Midbrain (tissue), 1 donor: ENCODE results near the gene ITGBL1.

Experiments
- DNase-seq: peaks from one replicate; lab custom pipeline; 2025; lab: John Stamatoyannopoulos, UW

Gene ITGBL1

DNA sequence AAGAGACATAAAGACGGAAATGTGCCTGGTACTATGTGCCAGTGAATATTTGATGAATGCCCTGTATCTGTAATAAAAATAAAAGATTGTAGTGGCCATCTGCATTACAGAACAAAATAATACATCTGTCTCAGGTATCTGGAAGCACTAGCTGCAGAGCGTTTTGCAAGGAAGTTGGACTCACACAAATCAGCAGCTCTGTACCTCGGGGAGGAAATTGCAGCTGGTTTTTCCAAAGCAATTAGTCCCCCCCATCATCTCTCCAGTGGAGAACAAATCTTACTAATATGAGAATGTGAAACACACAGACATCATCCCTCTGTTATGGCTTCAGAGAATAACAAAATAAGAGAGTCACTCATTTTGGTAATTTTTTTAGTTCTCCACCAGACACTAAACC is 245.3 kb downstream of the ITGBL1 start:
- DNase-seq = no peak

DNA sequence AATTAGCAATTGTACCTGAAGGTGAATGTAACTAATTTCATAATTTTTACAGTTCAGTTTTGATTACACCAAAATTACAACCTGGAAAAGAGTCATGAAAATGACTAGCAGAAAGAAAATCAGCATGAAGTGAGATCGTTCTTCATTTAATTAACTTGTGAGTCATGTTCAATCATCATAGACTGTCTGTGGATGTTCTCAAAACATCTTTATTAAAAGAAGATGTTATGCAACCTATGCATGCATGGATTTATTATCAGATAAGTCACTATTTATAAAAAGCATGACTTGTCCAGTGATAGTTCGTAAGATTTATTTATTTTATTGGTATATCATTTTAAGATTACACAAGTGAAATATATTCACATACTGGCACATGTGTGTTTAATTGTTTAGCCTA is 245.9 kb downstream of the ITGBL1 start:
- DNase-seq = no peak

DNA sequence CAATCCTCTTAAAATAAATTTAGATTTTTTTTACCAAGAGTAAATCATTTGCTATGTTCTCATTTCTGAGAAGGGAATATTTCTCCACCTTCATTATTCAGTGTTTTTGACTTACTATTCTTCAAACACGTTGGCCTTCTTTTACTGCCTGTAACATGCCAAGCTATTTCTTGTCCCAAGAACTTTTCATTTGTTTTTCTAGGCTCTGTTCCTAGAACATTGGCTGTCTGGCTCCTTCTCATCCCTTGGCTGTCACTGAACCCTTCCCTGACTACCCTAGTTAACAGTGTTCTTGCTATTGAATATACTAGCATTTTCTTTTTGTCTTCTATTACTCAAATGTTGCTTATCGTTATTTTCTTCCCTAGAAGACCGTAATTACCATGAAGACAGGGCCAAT is 248.1 kb downstream of the ITGBL1 start:
- DNase-seq = peak; percentile 30

DNA sequence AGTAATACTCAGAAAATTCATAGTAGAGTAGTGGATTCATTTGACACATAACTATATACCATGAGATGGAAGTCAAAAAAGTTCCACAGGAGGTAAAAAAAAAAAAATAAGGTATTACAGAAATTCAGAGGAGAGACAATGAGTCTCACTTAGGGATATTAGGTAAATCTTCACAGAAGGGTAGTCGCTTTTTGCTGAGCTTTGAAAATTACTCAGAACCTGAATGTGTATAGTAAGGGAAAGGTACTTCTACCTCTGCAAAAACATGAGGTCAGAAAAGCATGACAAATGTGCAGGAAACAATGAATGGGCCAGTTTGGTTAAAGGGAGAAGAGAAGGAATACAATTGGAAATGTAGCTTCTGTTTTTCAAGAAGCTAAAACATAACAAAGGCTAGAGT is 250.6 kb downstream of the ITGBL1 start:
- no peak for DNase-seq

DNA sequence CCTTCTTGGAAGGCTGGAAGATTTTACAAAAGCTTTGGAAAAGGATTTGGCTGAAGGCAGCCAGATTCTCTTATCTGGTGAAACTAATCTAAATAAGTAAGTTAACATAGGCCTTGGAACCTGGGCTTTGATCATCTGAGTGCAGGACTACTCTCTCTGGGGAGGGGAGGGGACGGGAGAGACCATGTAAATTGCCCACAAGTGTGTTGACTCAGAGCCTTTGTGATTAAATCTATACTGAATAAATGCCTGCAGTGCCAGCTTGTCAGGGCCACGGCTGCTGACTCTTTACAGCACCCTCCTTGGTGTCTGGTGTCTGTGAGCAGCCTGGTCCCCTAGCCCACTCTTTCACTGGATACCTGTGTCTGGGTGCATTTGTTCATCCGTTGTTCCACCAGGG is 251.4 kb downstream of the ITGBL1 start:
- no peak for DNase-seq

DNA sequence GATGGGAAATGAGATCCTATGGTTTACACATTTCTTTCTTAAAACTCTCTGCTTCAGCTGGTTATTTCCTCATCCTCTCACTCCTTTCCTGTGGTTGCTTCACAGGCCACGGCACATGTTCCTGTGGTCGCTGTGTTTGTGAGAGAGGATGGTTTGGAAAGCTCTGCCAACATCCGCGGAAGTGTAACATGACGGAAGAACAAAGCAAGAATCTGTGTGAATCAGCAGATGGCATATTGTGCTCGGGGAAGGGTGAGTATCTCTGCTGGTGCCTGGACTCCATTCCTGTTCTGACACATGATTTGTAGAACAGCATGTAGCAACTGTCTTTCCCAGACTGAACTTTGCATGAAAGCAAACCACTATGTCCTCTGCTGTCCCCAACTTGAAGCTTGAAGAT is 254.2 kb downstream of the ITGBL1 start:
- no peak for DNase-seq

DNA sequence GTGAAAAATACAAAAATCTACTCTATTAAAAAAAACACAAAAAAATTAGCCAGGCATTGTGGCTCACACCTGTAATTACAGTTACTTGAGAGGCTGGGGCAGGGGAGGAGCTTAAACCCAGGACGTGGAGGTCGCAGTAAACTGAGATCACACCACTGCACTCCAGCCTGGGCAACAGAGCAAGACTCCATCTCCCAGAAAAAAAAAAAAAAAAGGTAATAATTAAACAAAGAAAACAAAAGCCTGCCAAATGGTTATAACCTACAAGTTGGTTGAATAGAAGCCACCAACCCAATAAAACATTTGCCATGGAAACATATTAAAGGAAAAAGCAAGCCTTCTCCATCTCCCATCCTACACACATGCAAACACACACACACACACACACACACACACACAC is 255.2 kb downstream of the ITGBL1 start:
- DNase-seq = no peak

DNA sequence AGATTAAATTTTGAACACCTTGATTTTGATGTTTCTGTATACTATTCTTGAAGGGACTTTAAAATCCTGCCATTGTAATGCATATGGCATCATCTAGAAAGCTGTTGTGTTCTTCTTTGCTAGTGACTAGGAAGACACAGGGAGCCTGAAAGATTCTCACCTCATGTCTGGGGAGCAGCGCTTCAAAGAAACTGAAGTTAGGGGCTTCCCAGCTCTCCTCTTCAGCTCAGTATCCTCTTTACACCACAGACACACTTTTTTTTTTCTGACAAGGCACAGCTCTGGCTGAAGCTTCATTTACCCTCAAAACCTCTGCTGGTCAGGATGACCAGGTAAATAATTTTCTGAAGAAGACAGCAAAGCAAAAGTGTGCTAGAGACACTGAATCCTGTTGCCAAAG is 255.6 kb downstream of the ITGBL1 start:
- no peak for DNase-seq

DNA sequence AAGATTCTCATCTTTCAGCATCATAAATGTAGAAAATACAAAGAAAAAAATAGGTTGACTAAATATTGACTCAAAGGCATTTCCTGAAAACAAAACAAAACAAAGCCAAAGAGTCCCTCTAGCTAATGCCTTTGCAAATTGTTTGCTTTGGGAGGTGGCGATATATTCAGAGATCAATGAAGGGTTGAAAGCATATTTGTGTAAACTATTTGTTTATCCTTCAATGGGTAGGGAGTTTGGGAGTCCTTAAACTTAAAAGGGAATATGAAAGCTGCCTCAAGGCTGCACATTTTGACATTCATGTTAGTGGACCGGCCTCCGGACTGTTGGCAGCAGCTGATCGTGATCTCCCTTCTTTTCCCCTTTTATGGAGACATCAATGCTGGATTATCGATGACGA is 257.5 kb downstream of the ITGBL1 start:
- DNase-seq = no peak

DNA sequence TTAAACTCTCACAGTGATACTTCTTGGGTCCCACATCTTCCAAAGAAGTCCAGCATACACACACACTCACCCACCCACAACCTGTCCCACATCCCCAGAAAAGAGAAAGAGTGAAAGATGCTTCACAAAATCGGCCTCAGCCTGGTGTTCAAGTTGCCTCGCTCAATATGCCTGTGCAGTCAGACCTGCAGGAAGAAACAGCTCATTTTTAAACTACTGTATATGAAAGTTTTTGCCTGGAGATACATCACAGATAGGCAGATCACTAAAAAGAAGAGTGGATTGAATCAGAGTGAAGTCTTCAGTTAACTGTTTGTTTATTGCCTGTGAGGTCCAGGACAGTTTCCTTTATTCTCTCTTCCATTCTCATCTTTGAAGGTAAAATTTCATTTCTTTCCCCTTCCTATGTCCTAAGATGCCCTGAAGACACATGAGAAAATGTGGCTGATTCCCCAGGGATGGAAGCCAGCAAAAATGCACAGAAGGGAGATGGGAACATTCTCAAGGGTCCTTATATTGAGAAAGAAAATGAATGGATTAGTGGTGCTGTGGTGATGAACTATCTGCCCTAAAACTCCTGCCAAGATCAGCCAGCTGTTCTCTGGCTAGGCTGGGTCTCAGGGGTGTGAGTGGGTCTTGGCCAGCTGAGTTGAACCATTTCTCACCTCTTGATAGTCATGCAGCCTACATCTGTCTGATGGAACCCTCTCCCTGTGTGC is 259.0 kb downstream of the ITGBL1 start:
- DNase-seq = no peak

DNA sequence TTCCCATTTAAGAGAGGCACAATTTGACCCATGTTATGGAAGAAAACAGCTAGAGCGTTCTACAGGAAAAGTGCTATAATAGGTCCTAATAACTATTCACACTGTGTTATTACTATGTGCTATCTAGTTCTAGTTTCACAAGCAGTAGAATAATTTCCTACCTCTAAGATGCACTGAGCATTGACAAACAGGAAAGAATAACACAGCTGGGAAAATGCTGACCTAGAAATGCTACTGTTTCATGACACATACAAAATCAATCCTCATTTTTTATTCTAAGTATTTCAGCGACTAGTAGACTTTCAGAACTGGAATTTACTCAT is 259.5 kb downstream of the ITGBL1 start:
- DNase-seq = no peak

DNA sequence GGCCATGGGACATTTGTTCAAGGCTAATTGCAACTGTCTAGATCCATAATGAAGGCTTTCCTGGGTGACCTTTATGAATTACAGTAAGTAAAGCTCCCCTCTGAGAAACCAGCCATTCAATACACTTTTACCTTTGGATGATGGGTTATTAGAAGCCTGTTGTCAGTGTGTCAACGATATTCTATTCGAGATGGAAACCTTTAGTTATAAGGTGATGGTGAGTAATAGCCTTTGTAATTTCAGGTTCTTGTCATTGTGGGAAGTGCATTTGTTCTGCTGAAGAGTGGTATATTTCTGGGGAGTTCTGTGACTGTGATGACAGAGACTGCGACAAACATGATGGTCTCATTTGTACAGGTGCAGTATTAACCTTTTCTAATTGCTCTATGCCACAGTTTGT is 261.7 kb downstream of the ITGBL1 start:
- DNase-seq = no peak

DNA sequence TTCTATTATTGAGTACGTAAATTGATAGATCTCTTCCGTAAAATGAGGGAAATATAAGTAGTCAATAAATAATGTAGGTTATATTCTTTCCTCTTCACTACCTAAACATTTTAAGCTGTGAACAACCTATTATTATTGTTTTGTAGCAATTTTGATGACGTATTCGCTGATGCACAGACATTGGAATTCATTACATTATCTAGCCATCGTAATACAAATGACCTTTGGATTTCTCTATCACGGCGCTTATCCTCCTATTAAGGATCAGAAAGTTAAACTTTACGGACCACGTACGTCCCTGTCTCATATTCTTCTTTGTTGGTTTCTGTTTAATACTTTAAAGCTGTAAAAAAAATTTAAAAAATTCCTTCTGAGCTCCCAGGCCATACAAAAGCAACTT is 264.9 kb downstream of the ITGBL1 start:
- DNase-seq = no peak

DNA sequence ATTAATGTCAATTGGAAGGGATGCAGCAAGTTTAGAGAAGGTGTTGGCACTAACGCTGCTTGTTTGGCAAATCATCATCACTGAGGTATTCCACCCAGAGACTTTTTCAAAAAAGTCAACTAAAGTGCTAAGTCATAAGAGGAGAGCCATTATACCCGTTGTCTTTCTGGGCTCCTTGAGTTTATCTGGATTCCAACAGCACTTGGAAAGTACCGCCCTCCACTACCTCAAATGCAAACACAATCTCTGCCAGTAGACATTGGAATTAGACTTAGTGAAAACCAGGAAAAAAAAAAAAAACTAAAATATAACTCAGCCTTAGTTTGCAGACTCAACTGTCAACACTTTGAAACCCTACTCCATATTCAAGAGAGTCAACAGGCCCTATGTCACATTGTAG is 266.0 kb downstream of the ITGBL1 start:
- DNase-seq = no peak

DNA sequence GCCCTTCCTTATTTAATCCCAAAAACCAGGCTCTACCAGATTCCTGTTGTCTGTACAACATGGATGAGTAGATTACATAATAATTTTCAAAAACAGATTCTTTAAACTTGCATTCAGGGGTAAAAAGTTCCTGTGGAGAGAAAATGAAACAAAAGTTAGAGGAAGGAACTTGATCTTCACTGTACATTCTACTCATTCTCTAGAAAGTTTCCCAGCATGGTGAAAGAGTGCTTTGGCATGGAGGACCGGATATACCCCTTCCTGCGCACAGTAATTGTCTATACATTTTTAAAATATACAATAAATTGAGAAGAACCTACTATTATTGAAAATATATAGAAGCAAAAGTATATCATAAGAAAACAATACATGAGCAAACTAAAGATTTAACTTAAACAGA is 274.2 kb downstream of the ITGBL1 start:
- DNase-seq = no peak

DNA sequence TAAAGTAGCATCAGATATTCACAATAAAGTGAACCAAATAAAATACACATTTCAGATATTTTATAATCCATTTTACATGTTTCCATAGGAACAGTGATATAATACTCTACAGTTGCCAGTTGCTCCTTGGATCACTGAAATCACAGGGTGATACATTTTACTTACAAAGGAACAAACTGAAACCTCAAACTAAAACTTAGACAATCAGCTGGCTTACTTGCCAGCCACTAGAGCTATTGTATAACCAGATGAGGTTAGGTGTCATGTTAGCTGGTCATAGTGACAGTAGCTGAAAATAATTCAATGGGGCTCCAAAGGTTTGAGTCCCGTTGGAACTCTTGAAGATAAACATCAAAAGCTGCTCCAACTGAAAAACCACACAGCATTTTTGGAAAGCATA is 274.6 kb downstream of the ITGBL1 start:
- no peak for DNase-seq

DNA sequence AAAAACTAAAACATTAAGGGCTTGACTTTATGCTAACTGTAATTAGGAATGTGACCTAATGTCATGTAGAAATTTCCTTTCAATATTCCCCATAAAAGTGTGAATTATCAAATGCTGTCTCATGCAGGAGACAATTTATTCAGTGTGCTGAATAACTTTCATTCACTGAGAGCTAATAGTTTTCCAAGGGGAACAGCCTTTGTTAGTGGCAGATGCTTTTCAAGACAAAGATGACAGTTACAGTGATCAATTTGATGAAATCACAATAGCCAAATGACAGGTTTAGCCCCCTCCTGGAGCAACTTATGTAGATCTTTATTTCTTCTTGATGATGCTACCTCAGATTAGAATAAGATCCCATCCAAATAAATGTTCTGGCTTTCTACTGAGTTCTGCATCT is 275.5 kb downstream of the ITGBL1 start:
- no peak for DNase-seq

DNA sequence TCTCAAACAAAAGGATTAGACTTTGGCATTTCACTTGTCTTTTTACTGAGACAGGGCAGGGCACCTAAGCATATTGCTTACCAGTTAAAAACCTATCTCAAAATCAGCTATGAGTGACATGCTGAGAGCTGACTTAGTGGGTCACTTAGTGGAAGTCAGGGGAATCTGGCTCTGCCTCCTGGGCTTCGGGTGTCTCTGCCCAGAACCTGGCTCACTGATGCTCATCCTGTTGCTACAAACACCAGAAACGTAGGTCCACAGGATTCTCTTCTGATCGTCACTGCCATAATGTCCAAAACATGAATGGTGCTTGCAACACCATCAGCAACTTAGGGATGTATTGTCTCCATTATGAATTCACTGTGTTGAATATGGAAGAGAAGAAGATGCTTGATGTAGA is 276.1 kb downstream of the ITGBL1 start:
- no peak for DNase-seq

DNA sequence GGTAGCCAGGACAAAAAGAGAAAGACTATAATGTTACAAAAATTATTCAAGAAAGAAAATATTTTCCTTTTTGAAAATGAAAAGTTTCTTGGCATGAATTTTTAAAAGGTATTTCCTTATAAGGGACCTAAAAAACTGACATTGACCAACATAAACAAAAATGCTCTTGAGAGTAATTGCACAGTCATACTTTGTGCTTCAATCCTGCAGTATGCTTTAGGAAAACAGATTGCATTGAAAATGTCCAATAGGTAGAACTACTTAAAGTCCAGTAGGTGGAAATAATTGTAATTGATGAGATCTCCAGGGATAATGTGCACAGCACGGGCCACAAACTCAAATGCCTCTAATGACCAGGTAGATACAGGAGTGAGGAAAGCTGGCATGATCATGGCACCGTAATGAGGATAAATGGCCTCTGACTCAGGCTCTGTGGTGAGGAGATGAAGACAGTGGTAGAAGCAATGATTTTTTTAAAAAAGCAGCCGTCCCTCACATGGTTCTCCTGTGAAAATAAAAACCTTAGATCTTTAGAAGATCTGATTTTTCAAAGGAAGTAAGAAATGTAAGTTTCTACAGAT is 278.0 kb downstream of the ITGBL1 start:
- no peak for DNase-seq

DNA sequence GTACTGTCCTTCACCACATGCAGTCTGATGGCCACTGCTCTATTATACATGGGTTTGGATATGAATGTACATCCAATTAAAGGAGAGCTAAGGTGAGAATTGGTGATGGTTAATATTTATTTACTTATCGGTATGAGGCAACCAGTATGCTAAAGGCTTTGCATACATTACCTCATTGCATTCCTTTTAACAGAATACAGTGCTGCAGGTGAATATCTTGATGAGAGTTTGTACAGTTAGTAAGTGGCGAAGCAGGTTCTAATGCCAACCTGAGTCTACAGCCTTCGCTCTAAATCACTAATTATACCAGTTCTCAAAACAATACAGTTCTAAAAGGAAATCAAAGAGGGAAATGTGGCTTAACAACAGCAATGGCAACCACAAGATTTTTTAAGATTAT is 284.1 kb downstream of the ITGBL1 start:
- DNase-seq = no peak

DNA sequence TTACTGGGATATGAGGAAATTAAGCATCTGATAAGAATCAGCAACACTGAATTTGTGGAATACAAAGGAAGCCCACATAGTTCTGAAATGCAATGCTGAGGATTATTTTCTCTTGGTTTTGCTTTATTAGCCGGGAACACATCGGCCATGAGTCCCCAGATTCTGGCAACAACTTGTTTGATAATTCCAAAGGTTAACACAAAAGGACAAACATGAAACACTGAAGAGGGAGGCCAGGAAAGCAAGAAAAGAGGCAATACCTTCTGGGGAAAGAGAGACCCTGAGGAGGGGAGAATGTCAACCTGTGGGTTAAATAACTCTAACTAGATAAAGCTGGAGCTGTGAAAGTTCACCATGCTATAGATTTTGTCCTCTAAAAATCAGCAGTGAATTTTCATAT is 285.9 kb downstream of the ITGBL1 start:
- DNase-seq = no peak

DNA sequence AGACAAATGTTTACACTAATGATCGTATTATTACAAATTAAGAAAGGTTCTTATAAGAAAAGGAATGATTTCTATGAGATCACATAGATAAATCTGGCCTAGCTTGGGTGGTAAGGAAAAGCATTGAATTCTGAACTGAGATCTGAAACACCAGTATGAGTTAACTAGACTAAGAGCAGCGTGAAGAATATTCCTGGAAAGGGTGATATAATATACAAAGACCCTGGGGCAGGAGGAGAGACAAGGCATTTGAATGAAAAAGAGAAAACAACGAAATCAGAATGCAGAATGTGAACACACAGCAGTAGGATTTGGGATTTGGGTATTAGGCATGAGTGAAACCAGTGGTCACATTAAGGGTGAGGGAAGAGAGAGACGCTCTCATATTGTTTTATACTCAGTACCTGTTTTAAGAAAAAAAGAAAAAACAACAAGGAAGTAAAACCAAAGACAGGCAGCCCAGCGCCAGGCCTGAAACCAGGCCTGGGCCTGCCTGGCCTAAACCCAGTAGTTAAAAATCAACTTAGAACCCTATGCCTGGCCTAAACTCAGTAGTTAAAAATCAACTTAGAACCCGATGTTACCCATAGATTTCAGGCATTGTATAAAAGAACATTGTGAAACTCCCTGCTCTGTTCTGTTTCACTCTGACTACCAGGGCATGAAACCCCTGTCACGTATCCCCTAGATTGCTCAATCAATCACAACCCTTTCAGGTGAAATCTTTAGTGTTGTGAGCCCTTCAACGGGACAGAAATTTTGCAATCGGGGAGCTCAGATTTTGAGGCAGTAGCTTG is 287.1 kb downstream of the ITGBL1 start:
- DNase-seq = no peak

DNA sequence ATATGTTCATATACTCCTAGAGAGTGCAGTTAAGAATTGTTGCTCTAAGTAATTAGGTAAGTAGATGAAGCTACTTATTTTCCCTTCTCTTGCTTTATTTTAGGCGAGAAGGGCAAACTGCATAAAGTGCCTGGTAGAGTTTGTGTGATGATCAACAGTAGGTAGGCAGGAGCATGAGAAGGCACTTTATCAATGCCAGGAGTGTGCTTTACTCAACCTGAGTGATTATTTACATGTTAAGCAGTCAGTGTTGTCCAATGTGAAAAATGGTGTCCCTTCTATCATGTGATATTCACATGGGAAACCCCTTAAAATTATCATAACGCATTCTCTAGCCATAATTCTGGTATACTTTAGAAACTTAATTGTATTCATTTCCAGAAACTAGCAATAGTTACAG is 294.0 kb downstream of the ITGBL1 start:
- DNase-seq = no peak

DNA sequence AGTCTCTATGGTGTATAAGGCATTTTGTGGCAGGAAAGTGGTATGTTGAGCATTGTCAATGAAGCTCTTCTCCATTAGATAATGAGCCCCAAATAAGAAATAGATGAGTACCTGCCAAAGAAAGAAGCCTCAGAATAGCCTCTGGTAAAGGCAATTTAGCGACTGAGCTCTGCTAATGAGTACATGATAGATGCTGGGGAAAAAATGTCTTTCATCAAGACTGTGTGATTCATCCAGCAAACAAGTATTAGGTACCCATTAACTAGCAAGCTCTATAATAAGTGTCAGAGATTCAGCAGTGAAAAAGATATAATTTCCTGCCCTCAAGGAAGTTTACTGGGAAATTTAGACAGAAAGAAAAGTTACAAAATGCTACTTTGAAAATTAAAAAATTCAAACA is 294.6 kb downstream of the ITGBL1 start:
- no peak for DNase-seq
